Thoracic aorta (tissue), 2 donors: Measurements from ENCODE around the gene POLE4. TPM values are rescaled to one million over a fixed set of nuclear protein-coding genes. Genes with fewer than 3 reads are reported as not detected.

Experiments used
- ATAC-seq: fragments of 150-250 bp; one replicate; pipeline ENCODE4 v1.8.0; 2017; ENCODE audit warnings: low read depth; ENCODE audit not compliant: insufficient number of reproducible peaks, low FRiP score
- DNase-seq: peaks from one replicate; pipeline ENCODE4 v3.0.0-alpha.2; 2020; ENCODE audit warnings: low spot score
- H3K27ac ChIP-seq, 2 donors: fragments of 200-600 bp; sonication (generic); 1 replicate in 1 of 2; 2 replicates in 1 of 2; pipeline ENCODE4 v1.5.1; 2016; ENCODE audit warnings: mild to moderate bottlenecking in 2 of 2, moderate library complexity in 2 of 2
- H3K27me3 ChIP-seq: fragments of 200-600 bp; sonication (generic); replicated peaks from 2 replicates; pipeline ENCODE4 v1.6.0; 2016; ENCODE audit warnings: mild to moderate bottlenecking; ENCODE audit not compliant: insufficient read depth
- H3K36me3 ChIP-seq: fragments of 200-600 bp; sonication (generic); one replicate; pipeline ENCODE4 v1.5.1; 2016
- H3K4me1 ChIP-seq, 2 donors: fragments of 200-600 bp; sonication (generic); 1 replicate in 1 of 2; 2 replicates in 1 of 2; pipeline versions ENCODE4 v1.5.1 to v1.6.0; 2016; ENCODE audit warnings: low read depth in 2 of 2, mild to moderate bottlenecking in 1 of 2; ENCODE audit not compliant: control insufficient read depth in 1 of 2
- H3K4me3 ChIP-seq: fragments of 200-600 bp; sonication (generic); 2 replicates; pipeline ENCODE4 v1.5.1; 2016; ENCODE audit warnings: mild to moderate bottlenecking
- H3K9me3 ChIP-seq: fragments of 200-600 bp; sonication (generic); 2 replicates; pipeline ENCODE4 v1.5.1; 2016
- total RNA-seq, 2 donors: library from RNA; depleted of rRNA; stranded (reverse); fragments of >200 nt; gene quantifications; one replicate each; pipeline versions ENCODE4 v1.1.0 to v1.2.3, GENCODE V29; 2016
- TF ChIP-seq, protein P1 (sequence below): fragments of 200-600 bp; sonication (generic); IDR thresholded peaks from one replicate; pipeline ENCODE4 v1.5.1; 2019; ENCODE audit warnings: antibody characterized with exemption

The POLE4 gene
- total RNA-seq, 2 donors from 2014 or later: 12.8 to 16.4 TPM

DNA sequence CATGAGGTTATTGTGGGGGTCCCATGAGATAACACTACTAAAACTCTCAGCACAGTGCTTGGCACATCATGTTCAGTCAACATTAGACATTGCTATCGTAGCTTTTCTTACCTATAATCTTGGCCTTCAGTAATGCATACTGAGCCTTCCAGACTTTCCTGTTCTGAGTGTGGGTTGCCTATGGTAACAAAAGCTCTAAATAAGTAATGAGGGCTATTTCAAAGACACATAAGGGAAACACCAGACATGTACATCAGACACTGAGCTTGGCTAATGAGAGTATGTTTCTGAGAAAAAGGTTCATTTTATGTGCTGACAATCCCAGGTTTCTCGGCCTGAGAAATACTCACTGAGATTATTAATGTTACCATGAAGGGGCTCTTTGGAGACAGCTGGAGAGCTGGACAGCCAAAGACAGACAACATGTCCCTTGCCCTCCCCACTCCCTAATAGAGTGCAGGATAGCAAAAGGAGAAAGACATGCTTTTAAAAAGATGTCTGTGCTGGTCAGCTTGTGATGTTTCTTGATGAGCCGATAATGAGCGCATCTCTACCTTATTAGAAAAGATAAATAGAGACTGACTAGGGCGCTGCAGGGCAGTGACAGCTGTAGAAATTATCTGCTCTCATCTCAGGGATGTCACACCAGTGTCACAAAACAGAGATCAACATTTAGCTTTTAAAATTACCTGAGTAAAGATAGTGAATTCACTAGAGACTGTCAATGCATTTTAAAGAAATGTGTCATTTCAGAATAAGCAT is 25.4 kb downstream of the POLE4 start:
- TF ChIP-seq, protein P1, sequence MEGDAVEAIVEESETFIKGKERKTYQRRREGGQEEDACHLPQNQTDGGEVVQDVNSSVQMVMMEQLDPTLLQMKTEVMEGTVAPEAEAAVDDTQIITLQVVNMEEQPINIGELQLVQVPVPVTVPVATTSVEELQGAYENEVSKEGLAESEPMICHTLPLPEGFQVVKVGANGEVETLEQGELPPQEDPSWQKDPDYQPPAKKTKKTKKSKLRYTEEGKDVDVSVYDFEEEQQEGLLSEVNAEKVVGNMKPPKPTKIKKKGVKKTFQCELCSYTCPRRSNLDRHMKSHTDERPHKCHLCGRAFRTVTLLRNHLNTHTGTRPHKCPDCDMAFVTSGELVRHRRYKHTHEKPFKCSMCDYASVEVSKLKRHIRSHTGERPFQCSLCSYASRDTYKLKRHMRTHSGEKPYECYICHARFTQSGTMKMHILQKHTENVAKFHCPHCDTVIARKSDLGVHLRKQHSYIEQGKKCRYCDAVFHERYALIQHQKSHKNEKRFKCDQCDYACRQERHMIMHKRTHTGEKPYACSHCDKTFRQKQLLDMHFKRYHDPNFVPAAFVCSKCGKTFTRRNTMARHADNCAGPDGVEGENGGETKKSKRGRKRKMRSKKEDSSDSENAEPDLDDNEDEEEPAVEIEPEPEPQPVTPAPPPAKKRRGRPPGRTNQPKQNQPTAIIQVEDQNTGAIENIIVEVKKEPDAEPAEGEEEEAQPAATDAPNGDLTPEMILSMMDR: no peak
- no peaks in the 10 kb centered on the region for H3K27me3 ChIP-seq
- ATAC-seq (no peak), DNase-seq (no peak)
- no peak overlapping the region for H3K4me3 ChIP-seq
- H3K27ac ChIP-seq: no peak overlapping the region
- H3K36me3 ChIP-seq: no peaks in the 10 kb centered on the region
- no peaks in the 10 kb centered on the region for H3K9me3 ChIP-seq
- H3K4me1 ChIP-seq: no peaks in the 10 kb centered on the region

GRCh38 chr2:74984947-74985637 is 26.6 kb downstream of the POLE4 start:
- no peak for ATAC-seq

GRCh38 chr2:74985978-74986609 is 27.7 kb downstream of the POLE4 start:
- Histone ChIP-seq H3K27me3 (no peaks in the 10 kb centered on the region), H3K27ac (no peak overlapping the region), H3K36me3 (no peaks in the 10 kb centered on the region), H3K9me3 (no peaks in the 10 kb centered on the region), H3K4me1 (no peaks in the 10 kb centered on the region), H3K4me3 (no peak overlapping the region)
- TF ChIP-seq, protein P1: no peak
- DNase-seq: no peak
- no peak for ATAC-seq

More at GRCh38 chr2:74984947-74985637, 26.6 kb downstream of the POLE4 start:
- Histone ChIP-seq H3K4me1 (no peaks in the 10 kb centered on the region), H3K27ac (no peak overlapping the region), H3K4me3 (no peak overlapping the region), H3K27me3 (no peaks in the 10 kb centered on the region), H3K36me3 (no peaks in the 10 kb centered on the region), H3K9me3 (no peaks in the 10 kb centered on the region)
- DNase-seq: no peak
- TF ChIP-seq, protein P1: no peak

GRCh38 chr2:74991977-74992376 is 33.5 kb downstream of the POLE4 start:
- H3K36me3 ChIP-seq: no peaks in the 10 kb centered on the region
- no peak overlapping the region for H3K27ac ChIP-seq
- H3K4me1 ChIP-seq: no peaks in the 10 kb centered on the region
- no peak for ATAC-seq
- no peaks in the 10 kb centered on the region for H3K27me3 ChIP-seq
- TF ChIP-seq, protein P1: no peak
- DNase-seq: no peak
- H3K9me3 ChIP-seq: no peaks in the 10 kb centered on the region
- no peak overlapping the region for H3K4me3 ChIP-seq

GRCh38 chr2:74999468-74999867 is 41.0 kb downstream of the POLE4 start:
- ATAC-seq (no peak), DNase-seq (no peak)
- H3K9me3 ChIP-seq: no peaks in the 10 kb centered on the region
- no peak overlapping the region for H3K27ac ChIP-seq
- H3K27me3 ChIP-seq: no peaks in the 10 kb centered on the region
- H3K4me1 ChIP-seq: no peaks in the 10 kb centered on the region
- H3K4me3 ChIP-seq: no peak overlapping the region
- no peaks in the 10 kb centered on the region for H3K36me3 ChIP-seq
- TF ChIP-seq, protein P1: no peak
